GF-D8 (cell line): ENCODE results near the gene HSPBP1.

Source experiments
- DNase-seq: peaks from one replicate; lab custom pipeline; 2025; lab: John Stamatoyannopoulos, UW

The HSPBP1 gene

DNA sequence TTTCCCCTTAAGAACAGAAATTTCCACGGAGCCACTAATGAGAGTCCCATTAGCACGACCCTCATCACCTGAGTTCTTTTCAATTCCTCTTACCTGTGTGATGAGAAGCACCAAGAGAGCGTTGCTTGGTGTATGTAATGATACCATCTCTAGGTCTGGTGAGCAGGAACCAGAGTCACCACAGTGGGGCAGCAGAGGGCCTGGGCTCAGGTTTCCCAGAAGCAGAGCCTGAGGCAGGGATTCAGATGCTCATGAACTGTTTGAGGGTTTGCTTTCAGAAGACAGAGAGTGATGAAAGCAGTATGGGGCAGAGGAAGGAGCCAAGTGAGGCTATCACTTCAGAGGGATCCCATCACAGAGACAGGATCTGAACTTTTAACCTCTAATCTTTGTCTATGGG is 67.5 kb downstream of the HSPBP1 start:
- DNase-seq: no peak
